Right ventricle myocardium inferior (tissue), 1 donor: ENCODE data around the gene ACRV1. TPM values are rescaled to one million over a fixed set of nuclear protein-coding genes. Genes with fewer than 3 reads are reported as not detected.
A peak's percentile ranks its signal among the peaks of the same experiment; 100 is the strongest.
"Not testable (repeated sequence)": the region's sequence is repeated elsewhere in the genome, so short reads cannot be mapped to it uniquely, and the experiment has no call there.

ENCODE experiments used
- ATAC-seq: fragments of 200-7000 bp; cut with Tn5 transposase; one replicate; pipeline ENCODE4 v1.9.1; 2020; ENCODE audit warnings: mild to moderate bottlenecking, moderate library complexity
- DNase-seq: peaks from one replicate; pipeline ENCODE4 v3.0.0; 2021; ENCODE audit errors: missing footprints
- intact Hi-C: fragments of 100-400 bp; cut with DNase I; formaldehyde crosslinking; loops from one replicate; pipeline ENCODE4 v1.11.0; 2022
- long read RNA-seq: library from polyadenylated mRNA; unstranded; transcript quantifications from one replicate; pipeline ENCODE4 v2.0.0, GENCODE V29; 2021
- total RNA-seq: library from RNA; stranded (reverse); fragmentation: NEBNext Ultra II Directional; extraction: Animal tissue kit (Norgen Biotek cat#: 25700); gene quantifications from one replicate; pipeline ENCODE4 v1.2.1, GENCODE V29; 2021
- donor health status: DM: no; HTN: yes; CAD: no; lungs with severe emphysema.

Gene ACRV1
- not detected for total RNA-seq
- long read RNA-seq = 0 reads

DNA sequence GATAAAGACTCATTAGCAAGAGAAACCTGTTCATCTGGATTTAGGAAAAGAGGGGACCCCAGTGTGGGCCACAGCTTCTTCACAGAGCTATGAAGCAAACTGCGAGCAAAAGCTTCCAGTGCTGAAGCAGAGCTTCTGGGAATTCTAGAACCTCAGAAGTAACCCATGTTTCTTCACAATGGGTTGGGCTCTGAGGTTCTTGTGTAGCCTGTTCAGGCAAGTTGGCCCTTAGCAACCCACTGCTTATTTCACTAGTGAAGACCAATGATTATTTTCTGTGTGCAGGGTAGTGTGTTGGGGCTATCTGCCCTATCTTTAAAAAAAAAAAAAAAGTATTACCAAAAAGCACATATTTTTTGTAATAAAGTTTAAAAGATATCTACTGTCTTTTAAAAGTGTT, at the start of gene ACRV1:
Gene ACRV1 (minus strand): TSS at position 101 of the 400 bp plus-strand sequence. CDS start 67 bp downstream, at position 34.
- intact Hi-C loops = no loop called here
- no peak for ATAC-seq
- DNase-seq = no peak

- DNase-seq (no peak), ATAC-seq (no peak)
- intact Hi-C loops = no loop called here
Observed at GRCh38 chr11:125728969-125729368, 48.3 kb upstream of the ACRV1 start.

GRCh38 chr11:125724125-125724524, 43.5 kb upstream of the ACRV1 start:
- no peak for DNase-seq
- intact Hi-C loops = no loop called here
- ATAC-seq = no peak

DNA sequence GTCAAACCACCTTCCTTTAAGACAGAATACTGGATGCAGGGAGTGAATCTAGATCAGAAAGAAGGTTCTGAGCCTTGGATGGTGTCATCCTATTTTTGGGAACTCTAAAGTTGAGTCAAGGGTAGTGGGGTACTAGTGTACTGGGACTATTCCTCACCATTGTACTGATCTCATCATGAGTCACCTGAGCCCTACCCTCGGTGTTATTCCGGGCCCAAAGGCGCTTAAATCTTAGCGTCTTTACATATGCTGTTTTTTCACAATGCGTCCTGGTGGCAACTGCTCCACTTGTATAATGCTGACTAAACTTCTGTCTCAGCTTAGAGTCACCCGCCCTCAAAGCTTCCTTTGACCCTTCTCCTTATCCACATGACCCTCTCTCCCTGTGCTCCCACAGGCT, 40.1 kb upstream of the ACRV1 start:
- DNase-seq (no peak), ATAC-seq (no peak)
- intact Hi-C loops = no loop called here

DNA sequence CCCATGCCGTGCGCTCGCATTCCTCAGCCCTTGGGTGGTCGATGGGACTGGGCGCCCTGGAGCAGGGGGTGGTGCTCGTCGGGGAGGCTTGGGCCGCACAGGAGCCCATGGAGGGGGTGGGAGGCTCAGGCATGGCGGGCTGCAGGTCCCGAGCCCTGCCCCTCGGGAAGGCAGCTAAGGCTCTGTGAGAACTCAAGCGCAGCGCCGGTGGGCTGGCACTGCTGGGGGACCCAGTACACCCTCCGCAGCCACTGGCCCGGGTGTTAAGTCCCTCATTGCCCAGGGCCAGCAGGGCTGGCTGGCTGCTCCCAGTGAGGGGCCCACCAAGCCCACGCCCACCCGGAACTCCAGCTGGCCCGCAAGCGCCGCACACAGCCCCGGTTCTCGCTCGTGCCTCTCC, 24.0 kb upstream of the ACRV1 start:
- intact Hi-C loops, ATAC-seq, DNase-seq: not testable (repeated sequence)

GRCh38 chr11:125701858-125702621, 21.4 kb upstream of the ACRV1 start:
- intact Hi-C loops = no loop called here
- ATAC-seq = no peak
- DNase-seq = no peak

DNA sequence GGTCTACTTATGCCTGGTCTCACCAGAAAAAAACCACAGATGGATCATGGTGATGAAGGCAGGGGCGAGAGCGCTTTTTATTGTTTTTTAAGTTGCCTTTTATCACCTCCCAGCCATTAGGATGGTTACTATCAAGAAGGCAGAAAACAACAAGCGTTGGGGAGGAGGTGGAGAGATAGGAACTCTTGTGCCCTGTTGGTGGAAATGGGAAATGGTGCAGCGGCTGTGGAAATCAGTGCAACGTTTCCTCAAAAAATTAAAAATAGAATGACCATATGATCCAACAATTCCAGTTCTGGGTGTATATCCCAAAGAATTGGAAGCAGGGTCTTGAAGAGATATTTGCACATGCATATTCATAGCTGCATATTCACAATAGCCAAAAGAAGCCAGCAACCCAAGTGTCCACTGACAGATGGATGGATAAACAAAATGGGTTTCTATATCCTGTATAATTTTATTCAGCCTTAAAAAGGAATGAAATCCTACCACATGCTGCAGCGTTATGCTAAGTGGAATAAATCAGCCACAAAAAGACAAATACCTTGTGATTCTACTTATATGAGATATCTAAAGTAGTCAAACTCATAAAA, 20.5 kb upstream of the ACRV1 start:
- no peak for ATAC-seq
- no peak for DNase-seq
- intact Hi-C loops = no loop called here

GRCh38 chr11:125694951-125695350, 14.3 kb upstream of the ACRV1 start:
- ATAC-seq = no peak
- no peak for DNase-seq
- intact Hi-C loops = no loop called here

DNA sequence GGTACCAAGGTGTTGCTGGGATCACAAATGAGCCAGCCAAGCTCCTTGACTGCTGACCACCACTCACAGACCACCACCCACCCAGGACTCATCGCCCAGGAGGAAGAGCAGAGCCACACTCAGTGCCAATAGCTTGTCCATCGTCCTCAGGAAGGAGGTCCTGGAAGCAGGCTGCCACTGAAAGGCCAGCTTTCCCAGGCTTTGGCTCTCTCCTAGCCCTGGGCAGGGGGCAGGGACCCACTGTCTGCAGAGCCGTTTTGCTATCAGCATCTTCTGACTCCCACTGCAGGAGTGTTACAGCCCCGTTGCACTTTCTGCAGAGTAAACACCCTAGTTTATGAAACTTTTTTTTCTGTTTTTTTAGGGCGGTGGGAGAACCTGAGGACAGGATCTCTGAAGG, 12.2 kb upstream of the ACRV1 start:
- DNase-seq = peak; percentile 62
- ATAC-seq = no peak
- intact Hi-C loops = no loop called here

- intact Hi-C loops = no loop called here
- ATAC-seq (no peak), DNase-seq (no peak)
Observed at GRCh38 chr11:125690006-125690405, 9.4 kb upstream of the ACRV1 start.

DNA sequence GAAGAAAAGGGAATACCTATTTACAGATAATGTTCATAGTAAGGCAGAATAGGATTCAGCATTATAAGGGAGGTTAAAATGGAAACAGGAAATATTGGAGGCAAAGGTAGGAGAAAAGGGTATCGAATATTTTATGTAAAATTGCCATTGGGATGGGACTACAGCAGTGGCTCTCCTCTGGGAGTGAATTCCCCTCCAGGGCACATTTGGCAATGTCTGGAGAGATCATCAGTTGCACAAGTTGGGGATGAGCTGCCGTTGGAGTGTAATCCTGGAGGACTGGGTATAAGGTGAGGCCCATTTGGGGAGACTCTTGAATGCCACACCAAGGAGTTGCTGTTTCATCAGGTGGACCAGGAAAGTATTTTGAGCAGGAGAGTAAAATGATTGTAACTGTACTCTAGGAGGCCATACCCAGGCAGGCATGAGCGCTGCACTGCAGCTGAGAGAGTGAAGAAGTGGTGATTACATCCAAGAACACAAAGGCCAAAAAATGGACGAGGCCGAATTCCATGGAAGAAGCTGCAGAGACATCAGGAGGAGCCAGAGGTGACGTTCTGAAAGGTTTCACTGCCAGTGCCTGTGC, 8.7 kb upstream of the ACRV1 start:
- intact Hi-C loops = no loop called here
- DNase-seq (no peak), ATAC-seq (no peak)

GRCh38 chr11:125688632-125689031, 8.0 kb upstream of the ACRV1 start:
- ATAC-seq = no peak
- intact Hi-C loops = no loop called here
- no peak for DNase-seq

- ATAC-seq = no peak
- intact Hi-C loops = no loop called here
- DNase-seq = no peak
Observed at GRCh38 chr11:125688066-125688465, 7.4 kb upstream of the ACRV1 start.

GRCh38 chr11:125685228-125685627, 4.6 kb upstream of the ACRV1 start:
- intact Hi-C loops = no loop called here
- ATAC-seq (no peak), DNase-seq (no peak)

DNA sequence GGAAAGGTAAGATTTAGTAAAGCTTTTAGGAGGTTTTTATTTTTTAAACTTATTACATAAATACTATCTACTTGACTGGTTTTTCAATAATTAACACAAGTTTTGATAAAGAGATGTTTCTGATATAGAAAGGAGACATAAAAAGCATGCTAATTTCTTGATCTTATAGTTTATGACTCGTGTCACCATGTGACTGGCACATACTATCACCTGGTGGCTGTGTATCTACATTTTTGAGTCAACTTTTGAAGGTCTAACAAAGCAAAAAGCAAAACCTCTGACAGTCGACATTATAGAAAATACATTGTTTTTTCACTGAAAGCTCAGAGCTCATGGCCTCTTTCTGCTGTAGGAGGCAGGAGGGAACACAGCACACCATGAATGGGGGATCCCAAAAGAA, 810 bp downstream of the ACRV1 start:
- no peak for DNase-seq
- intact Hi-C loops = no loop called here
- ATAC-seq = no peak

DNA sequence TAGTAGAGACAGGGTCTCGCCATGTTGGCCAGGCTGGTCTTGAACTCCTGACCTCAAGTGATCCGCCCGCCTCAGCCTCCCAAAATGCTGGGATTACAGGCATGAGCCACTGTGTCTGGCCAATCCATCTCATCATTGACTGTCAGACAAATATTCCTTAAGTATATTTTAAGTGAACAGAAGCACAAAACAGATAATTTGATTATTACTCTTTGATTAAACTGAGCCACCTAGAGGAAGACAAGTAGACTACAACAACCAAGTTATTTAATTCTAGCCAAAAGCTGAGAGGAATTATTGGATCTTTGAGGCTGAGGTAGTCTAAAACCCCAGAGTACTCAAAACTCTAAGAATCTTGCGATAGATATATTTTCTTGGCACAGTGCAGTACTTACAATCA, 1.2 kb downstream of the ACRV1 start:
- no peak for DNase-seq
- intact Hi-C loops = no loop called here
- ATAC-seq = no peak

- DNase-seq (no peak), ATAC-seq (no peak)
- intact Hi-C loops = no loop called here
Observed at GRCh38 chr11:125675196-125675595, 5.5 kb downstream of the ACRV1 start.

- no peak for ATAC-seq
Observed at GRCh38 chr11:125674210-125674609, 6.4 kb downstream of the ACRV1 start.

DNA sequence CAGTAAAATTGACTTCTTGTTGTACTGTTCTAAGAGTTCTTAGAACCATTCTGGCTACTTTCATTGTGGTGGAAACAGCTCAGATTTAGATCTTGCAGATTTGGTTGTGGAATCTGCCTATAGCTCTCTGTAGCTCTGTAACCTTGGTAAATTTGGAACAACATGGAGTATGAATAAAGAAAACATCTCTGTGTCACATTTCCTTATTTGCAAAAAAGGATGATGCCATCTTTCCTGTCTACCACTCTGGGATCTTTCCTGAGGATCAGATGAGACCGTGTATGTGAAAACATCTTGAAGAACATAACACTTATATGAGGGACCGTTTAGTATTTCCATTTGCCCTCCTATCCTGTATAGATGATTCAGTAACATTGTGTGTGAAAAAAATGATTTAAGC, 9.1 kb downstream of the ACRV1 start:
- ATAC-seq = no peak
- no peak for DNase-seq
- intact Hi-C loops = no loop called here

More at GRCh38 chr11:125674210-125674609, 6.4 kb downstream of the ACRV1 start:
- no peak for DNase-seq
- intact Hi-C loops = no loop called here

DNA sequence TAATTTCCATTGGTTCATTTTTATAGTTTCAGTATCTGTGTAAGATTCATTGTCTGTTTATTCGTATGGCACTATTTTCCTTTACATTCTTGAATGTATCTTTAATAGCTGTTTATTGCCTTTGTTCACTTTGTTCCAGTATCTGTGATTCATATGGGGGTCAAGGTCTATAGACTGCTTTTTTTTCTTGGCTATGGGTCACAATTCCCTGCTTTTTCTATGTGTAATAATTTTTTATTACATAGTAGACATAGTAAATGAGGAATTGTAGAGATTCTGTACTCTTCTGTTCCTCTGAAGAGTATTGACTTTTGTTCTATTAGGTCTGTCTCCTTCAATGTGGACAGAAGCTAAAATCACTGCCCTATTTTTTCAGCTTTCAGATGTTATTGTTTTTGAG, 10.5 kb downstream of the ACRV1 start:
- intact Hi-C loops = no loop called here
- DNase-seq (no peak), ATAC-seq (no peak)
